Measurements from ENCODE around the gene HDAC7. TPM values are rescaled to one million over a fixed set of nuclear protein-coding genes. Genes with fewer than 3 reads are reported as not detected.
A peak's percentile ranks its signal among the peaks of the same experiment; 100 is the strongest.

Gene HDAC7
- total and polyA plus RNA-seq, 2 of the 13 experiments (the other 11 are each of a cell fraction or from before 2014, with no cell fraction given): 4.6 to 10.8 TPM

DNA sequence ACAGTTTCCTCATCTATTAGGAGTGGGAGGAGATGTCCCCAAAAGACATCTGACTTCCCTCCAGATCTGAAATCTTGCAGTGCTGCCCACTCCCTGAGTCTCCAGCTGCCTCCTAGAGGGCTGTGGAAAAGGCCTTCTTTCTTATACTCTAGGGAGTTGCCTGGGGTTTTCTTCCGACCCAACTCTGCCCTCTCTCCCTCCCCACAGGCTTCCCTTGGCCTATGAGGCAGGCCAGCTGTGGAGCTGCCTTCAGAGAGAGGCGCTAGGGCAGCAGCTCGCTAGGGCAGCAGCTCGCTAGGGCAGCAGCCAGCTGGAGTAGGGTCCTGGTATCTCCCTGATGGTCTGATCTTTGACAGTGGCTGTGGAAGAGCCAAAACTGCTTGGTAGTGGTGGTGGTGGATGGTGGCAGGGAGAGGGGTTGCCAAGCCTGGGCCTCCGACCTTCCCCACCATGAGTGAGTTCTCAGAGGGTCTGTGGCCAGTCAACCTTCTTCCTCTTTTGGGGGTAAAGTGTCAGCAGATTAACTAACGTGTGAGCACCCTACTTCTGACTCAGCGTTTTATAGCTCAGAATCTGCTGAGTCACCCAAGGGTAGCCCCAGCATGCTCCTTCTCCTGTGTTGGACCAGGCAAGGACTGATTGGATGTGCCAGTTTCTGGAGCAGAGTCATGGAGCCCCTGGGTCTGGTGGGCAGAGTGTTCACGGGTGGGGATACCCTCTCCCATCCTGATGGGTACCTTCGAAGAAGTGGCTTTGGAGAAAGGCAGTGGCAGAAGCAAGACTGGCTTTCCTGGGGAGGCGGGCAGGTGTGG lies 44.4 kb downstream of the HDAC7 start:
- H3K27me3 ChIP-seq (ENCODE audit: control insufficient read depth in 1 of 2, insufficient read depth in 2 of 2, low read length in 2 of 2): peaks cover 3 to 8% of the 10 kb centered on the region in 2 experiments; a peak in 2 of 5 replicates
- H3K36me3 ChIP-seq (replicated peaks in 1 of 2; ENCODE audit: control insufficient read depth in 1 of 2, insufficient read depth in 2 of 2, low read length in 2 of 2): no peaks in the 10 kb centered on the region
- H3K27ac ChIP-seq (ENCODE audit: extremely low read length, insufficient read depth, low read length): no peak overlapping the region
- in situ Hi-C loops (cut with HindIII; ENCODE audit: extremely low pct_ligation_motif_present, low pct_unique_long_range_greater_than_20kb) (loop anchor here (5.0 kb wide), 2 partner anchors 33 to 63 kb away; no protein-coding TSS in a partner anchor), intact Hi-C loops (cut with micrococcal nuclease; ENCODE audit: unreplicated experiment) (loop anchor here (5.0 kb wide), 1 partner anchor 123 kb away; no protein-coding TSS in a partner anchor)
- no TSS peak for BruUV-seq (replicated peaks)
- H3K9ac ChIP-seq (ENCODE audit: insufficient read depth, low read depth, low read length): no peak overlapping the region
- no peaks in the 10 kb centered on the region for H4K20me1 ChIP-seq (ENCODE audit: insufficient read depth, low read length)
- H3K79me2 ChIP-seq (ENCODE audit: insufficient read depth, low read length): no peaks in the 10 kb centered on the region
- FAIRE-seq (no peak), ATAC-seq (no peak), DNase-seq (ENCODE audit: low spot score) (no peak)
- TF ChIP-seq NFE2 (CRISPR knock-in tag; IDR thresholded peaks at IDR 0.05): peak; percentile 56; the same call in 1 of the 2 replicates
- TF ChIP-seq SMAD1 (CRISPR knock-in tag; IDR thresholded peaks at IDR 0.05; ENCODE audit: borderline replicate concordance, low read depth): no peak
- TF ChIP-seq NFE2L2 (IDR thresholded peaks at IDR 0.05; ENCODE audit: low read length): peak; percentile 93
- no peak for TF ChIP-seq ZNF570 (CRISPR knock-in tag; IDR thresholded peaks at IDR 0.05; ENCODE audit: borderline replicate concordance)
- peak; percentile 78 for TF ChIP-seq MAFG (CRISPR knock-in tag; IDR thresholded peaks at IDR 0.05)
- TF ChIP-seq MAFK (conservative IDR thresholded peaks at IDR 0.05 in 1 of 2, IDR thresholded peaks at IDR 0.05 in 1 of 2; ENCODE audit: low read length in 2 of 2): peak; percentile 97 to 98
- no peak for TF ChIP-seq NFYB (CRISPR knock-in tag; IDR thresholded peaks at IDR 0.05)
- TF ChIP-seq, protein P1, sequence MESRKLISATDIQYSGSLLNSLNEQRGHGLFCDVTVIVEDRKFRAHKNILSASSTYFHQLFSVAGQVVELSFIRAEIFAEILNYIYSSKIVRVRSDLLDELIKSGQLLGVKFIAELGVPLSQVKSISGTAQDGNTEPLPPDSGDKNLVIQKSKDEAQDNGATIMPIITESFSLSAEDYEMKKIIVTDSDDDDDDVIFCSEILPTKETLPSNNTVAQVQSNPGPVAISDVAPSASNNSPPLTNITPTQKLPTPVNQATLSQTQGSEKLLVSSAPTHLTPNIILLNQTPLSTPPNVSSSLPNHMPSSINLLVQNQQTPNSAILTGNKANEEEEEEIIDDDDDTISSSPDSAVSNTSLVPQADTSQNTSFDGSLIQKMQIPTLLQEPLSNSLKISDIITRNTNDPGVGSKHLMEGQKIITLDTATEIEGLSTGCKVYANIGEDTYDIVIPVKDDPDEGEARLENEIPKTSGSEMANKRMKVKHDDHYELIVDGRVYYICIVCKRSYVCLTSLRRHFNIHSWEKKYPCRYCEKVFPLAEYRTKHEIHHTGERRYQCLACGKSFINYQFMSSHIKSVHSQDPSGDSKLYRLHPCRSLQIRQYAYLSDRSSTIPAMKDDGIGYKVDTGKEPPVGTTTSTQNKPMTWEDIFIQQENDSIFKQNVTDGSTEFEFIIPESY (CRISPR knock-in tag; IDR thresholded peaks at IDR 0.05): peak; percentile 77
- TF ChIP-seq ZNF251 (CRISPR knock-in tag; IDR thresholded peaks at IDR 0.05): no peak
- peak; percentile 97 for TF ChIP-seq MAFF (IDR thresholded peaks at IDR 0.05; ENCODE audit: low read depth, low read length)
- no peak overlapping the region for H3K4me2 ChIP-seq (ENCODE audit: low read depth, low read length)
- ChIA-PET CTCF (ENCODE audit: low intra/inter-chr PET ratio, low total read pairs) (interaction anchor here (1.7 kb wide), 1 partner anchor 60 kb away, joined by 5 read pairs; no protein-coding TSS in a partner anchor), POLR2A (interaction anchor here (0.7 kb wide), 1 partner anchor 69 kb away, joined by 3 read pairs; the partner anchor contains the start of gene RPAP3)
- H3K4me1 ChIP-seq (ENCODE audit: insufficient read depth, low read length): peaks cover 42% of the 10 kb centered on the region
- no peak overlapping the region for H2AFZ ChIP-seq (ENCODE audit: low read length)
- 92% methylated on average over 10 of the region's 10 CpGs for WGBS (ENCODE audit: low lambda C conversion rate)
- no peak overlapping the region for H3K4me3 ChIP-seq (replicated peaks in 1 of 3; ENCODE audit: insufficient read depth in 1 of 3, low read depth in 2 of 3, low read length in 3 of 3)
- no peaks in the 10 kb centered on the region for H3K9me3 ChIP-seq (ENCODE audit: low read length)

All from HepG2 (cell line).